ENCODE data around the gene RUFY4. TPM values are rescaled to one million over a fixed set of nuclear protein-coding genes. Genes with fewer than 3 reads are reported as not detected.

The RUFY4 gene
- total and polyA plus RNA-seq, 2 of the 13 experiments (the other 11 are each of a cell fraction or from before 2014, with no cell fraction given): not detected

GRCh38 chr2:218071218-218071937, 2.3 kb downstream of the RUFY4 start:
- no peak overlapping the region for H3K27ac ChIP-seq (ENCODE audit: extremely low read length, insufficient read depth, low read length)
- no peaks in the 10 kb centered on the region for H3K9me3 ChIP-seq (ENCODE audit: low read length)
- intact Hi-C loops (cut with micrococcal nuclease; ENCODE audit: unreplicated experiment) (no loop called here), in situ Hi-C loops (cut with HindIII; ENCODE audit: extremely low pct_ligation_motif_present, low pct_unique_long_range_greater_than_20kb) (no loop called here)
- no peaks in the 10 kb centered on the region for H3K79me2 ChIP-seq (ENCODE audit: insufficient read depth, low read length)
- WGBS (ENCODE audit: low lambda C conversion rate): under 1% methylated on average over 13 of the region's 13 CpGs
- DNase-seq (ENCODE audit: low spot score) (no peak), FAIRE-seq (no peak), ATAC-seq (no peak)
- no peak overlapping the region for H2AFZ ChIP-seq (ENCODE audit: low read length)
- CTCF ChIA-PET (ENCODE audit: low intra/inter-chr PET ratio, low total read pairs): no interaction called here
- H4K20me1 ChIP-seq (ENCODE audit: insufficient read depth, low read length): no peaks in the 10 kb centered on the region
- no TSS peak for BruUV-seq (replicated peaks)
- no peaks in the 10 kb centered on the region for H3K4me1 ChIP-seq (ENCODE audit: insufficient read depth, low read length)
- H3K36me3 ChIP-seq (replicated peaks in 1 of 2; ENCODE audit: control insufficient read depth in 1 of 2, insufficient read depth in 2 of 2, low read length in 2 of 2): no peaks in the 10 kb centered on the region; a peak in 1 of 5 replicates
- peaks cover 10 to 75% of the 10 kb centered on the region in 2 experiments; a peak in 4 of 5 replicates for H3K27me3 ChIP-seq (ENCODE audit: control insufficient read depth in 1 of 2, insufficient read depth in 2 of 2, low read length in 2 of 2)
- POLR2A ChIA-PET: no interaction called here
- no peak overlapping the region for H3K4me3 ChIP-seq (replicated peaks in 1 of 3; ENCODE audit: insufficient read depth in 1 of 3, low read depth in 2 of 3, low read length in 3 of 3)
- TF ChIP-seq EEA1 (CRISPR knock-in tag; IDR thresholded peaks at IDR 0.05; ENCODE audit: borderline replicate concordance) (no peak), RBFOX2 (IDR thresholded peaks at IDR 0.05; ENCODE audit: low read depth, low read length) (no peak), PRPF4 (IDR thresholded peaks at IDR 0.05; ENCODE audit: low read depth, low read length, poor library complexity, severe bottlenecking) (no peak), ARID2 (CRISPR knock-in tag; IDR thresholded peaks at IDR 0.05; ENCODE audit: borderline replicate concordance) (no peak), ZNF737 (CRISPR knock-in tag; IDR thresholded peaks at IDR 0.05; ENCODE audit: borderline replicate concordance) (no peak), IRF9 (CRISPR knock-in tag; IDR thresholded peaks at IDR 0.05; ENCODE audit: borderline replicate concordance) (no peak), ZNF160 (CRISPR knock-in tag; IDR thresholded peaks at IDR 0.05) (no peak), ZFP90 (CRISPR knock-in tag; IDR thresholded peaks at IDR 0.05; ENCODE audit: borderline replicate concordance) (no peak), ZNF776 (CRISPR knock-in tag; IDR thresholded peaks at IDR 0.05) (no peak)
- H3K4me2 ChIP-seq (ENCODE audit: low read depth, low read length): no peak overlapping the region
- H3K9ac ChIP-seq (ENCODE audit: insufficient read depth, low read depth, low read length): no peak overlapping the region
